Breast epithelium (tissue), 3 donors: Measurements from ENCODE around the gene MYO1B.

ENCODE experiments used
- CTCF ChIP-seq, 3 donors: fragments of 450-650 bp; IDR thresholded peaks; one replicate each; pipeline ENCODE4 v1.5.1; 2016 to 2017; ENCODE audit warnings: antibody characterized with exemption in 3 of 3, mild to moderate bottlenecking in 3 of 3, moderate library complexity in 3 of 3
- POLR2AphosphoS5 ChIP-seq, 3 donors: sonication (generic); formaldehyde crosslinking; IDR thresholded peaks; one replicate each; pipeline ENCODE4 v1.6.1; 2017; ENCODE audit warnings: antibody characterized with exemption in 3 of 3

GRCh38 chr2:191316246-191316994, 71.2 kb downstream of the MYO1B start:
- TF ChIP-seq POLR2AphosphoS5 (IDR thresholded peaks at IDR 0.05) (no peak), CTCF (IDR thresholded peaks at IDR 0.05) (no peak)
